ENCODE measurements around the gene NTSR1.

Gene NTSR1

DNA sequence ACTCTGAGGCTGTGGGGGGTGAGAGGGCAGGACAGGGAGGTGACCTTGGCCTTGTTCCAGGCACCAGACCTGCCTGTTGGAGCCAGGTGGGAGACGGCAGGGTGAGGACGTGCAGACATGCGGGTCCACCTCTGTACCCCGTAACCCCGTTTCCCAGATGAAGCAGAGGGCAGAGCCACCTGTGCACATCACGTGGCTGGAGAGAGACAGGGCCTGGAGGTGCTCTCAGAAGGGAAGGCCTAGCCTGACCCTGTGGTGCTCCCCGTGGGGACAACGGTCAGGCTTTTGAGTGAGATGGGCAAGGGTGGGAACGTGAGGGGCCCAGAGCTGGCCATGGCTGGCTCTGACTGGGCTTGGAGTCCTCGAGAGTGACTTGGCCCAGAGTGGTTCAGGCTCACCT lies 6.6 kb downstream of the NTSR1 start:
- Histone ChIP-seq H4K20me1 (ENCODE audit: insufficient read depth) (no peaks in the 10 kb centered on the region), H3K27me3 (ENCODE audit: insufficient read depth, low read depth) (peaks cover 99% of the 10 kb centered on the region), H3K4me3 (IDR thresholded peaks at IDR 0.05; ENCODE audit: insufficient read depth, low read depth, low read length) (no peak overlapping the region), H3K36me3 (ENCODE audit: insufficient read depth) (no peaks in the 10 kb centered on the region), H3K79me2 (ENCODE audit: insufficient read depth, low read depth) (no peaks in the 10 kb centered on the region), H3K4me2 (no peak overlapping the region), H3K27ac (no peak overlapping the region), H3K9ac (no peak overlapping the region), H3K4me1 (ENCODE audit: low read depth, poor library complexity, severe bottlenecking) (no peaks in the 10 kb centered on the region), H2AFZ (ENCODE audit: low read depth) (no peak overlapping the region)
- TF ChIP-seq CTCF (conservative IDR thresholded peaks at IDR 0.05; ENCODE audit: low read depth, low read length): no peak

DNA sequence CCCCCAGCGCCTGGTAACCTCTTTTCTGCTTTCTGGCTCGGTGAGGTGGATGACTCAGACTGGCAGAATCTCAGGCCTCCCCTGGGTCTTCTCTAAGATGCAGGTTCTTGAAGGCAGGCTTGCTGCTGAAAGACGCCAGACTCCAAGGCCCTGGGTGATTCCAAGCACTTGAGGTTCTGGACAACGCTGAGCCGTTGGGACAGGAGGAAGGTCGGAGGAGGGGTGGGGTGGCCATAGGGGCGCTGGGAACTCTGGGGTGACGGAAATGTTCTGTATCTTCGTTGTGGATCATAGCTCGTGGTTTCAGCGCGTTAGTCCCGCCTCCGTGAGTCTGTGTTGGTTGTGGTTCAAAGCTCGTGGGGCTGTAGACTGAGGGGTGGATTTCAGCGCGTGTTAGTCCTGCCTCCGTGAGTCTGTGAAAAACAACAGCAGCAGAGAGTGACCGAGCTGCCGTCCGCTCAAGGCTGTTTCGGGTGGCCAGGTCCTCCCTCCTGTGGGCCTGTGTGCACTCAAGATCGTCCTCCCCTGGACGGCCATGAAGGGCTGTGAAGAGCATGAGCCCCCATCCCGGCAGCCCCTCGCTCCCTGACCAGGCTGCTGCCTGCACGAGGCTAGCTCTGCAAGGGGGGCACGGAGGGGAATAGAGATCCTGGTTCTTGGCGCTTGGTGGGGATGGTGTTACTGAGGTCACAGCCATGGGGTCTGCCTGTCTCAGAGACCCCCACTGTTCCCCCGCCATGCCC lies 7.7 kb downstream of the NTSR1 start:
- H3K27ac ChIP-seq: no peak overlapping the region
- H3K36me3 ChIP-seq (ENCODE audit: insufficient read depth): no peaks in the 10 kb centered on the region
- H4K20me1 ChIP-seq (ENCODE audit: insufficient read depth): no peaks in the 10 kb centered on the region
- H3K27me3 ChIP-seq (ENCODE audit: insufficient read depth, low read depth): peaks cover 99% of the 10 kb centered on the region
- H2AFZ ChIP-seq (ENCODE audit: low read depth): no peak overlapping the region
- no peaks in the 10 kb centered on the region for H3K4me1 ChIP-seq (ENCODE audit: low read depth, poor library complexity, severe bottlenecking)
- no peaks in the 10 kb centered on the region for H3K79me2 ChIP-seq (ENCODE audit: insufficient read depth, low read depth)
- no peak for TF ChIP-seq CTCF (conservative IDR thresholded peaks at IDR 0.05; ENCODE audit: low read depth, low read length)
- H3K9ac ChIP-seq: no peak overlapping the region
- no peak overlapping the region for H3K4me3 ChIP-seq (IDR thresholded peaks at IDR 0.05; ENCODE audit: insufficient read depth, low read depth, low read length)
- H3K4me2 ChIP-seq: no peak overlapping the region

DNA sequence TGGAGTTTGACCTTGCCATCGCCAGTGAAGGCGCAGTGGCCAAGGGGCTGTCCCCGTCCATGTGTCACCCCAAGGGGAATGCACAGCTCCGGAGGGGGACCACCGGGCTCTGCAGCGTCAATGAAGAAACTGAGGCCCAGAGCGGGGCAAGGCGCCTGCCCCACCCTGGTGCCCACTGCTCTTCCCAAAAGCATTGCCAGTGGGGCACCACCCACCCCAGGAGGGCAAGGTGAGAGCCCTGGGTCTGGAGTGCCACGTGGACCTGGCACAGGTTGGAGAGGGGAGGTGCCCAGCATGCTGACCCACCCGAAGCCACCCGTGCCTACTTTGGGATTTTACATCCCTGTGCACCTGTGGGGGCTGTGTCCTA lies 8.3 kb downstream of the NTSR1 start:
- no peaks in the 10 kb centered on the region for H4K20me1 ChIP-seq (ENCODE audit: insufficient read depth)
- no peaks in the 10 kb centered on the region for H3K36me3 ChIP-seq (ENCODE audit: insufficient read depth)
- no peak overlapping the region for H3K4me2 ChIP-seq
- H3K4me3 ChIP-seq (IDR thresholded peaks at IDR 0.05; ENCODE audit: insufficient read depth, low read depth, low read length): no peak overlapping the region
- no peak overlapping the region for H3K9ac ChIP-seq
- no peak for TF ChIP-seq CTCF (conservative IDR thresholded peaks at IDR 0.05; ENCODE audit: low read depth, low read length)
- H3K27ac ChIP-seq: no peak overlapping the region
- peaks cover 99% of the 10 kb centered on the region for H3K27me3 ChIP-seq (ENCODE audit: insufficient read depth, low read depth)
- H3K4me1 ChIP-seq (ENCODE audit: low read depth, poor library complexity, severe bottlenecking): no peaks in the 10 kb centered on the region
- no peaks in the 10 kb centered on the region for H3K79me2 ChIP-seq (ENCODE audit: insufficient read depth, low read depth)
- H2AFZ ChIP-seq (ENCODE audit: low read depth): no peak overlapping the region

GRCh38 chr20:62717933-62718332 lies 9.3 kb downstream of the NTSR1 start:
- H3K79me2 ChIP-seq (ENCODE audit: insufficient read depth, low read depth): no peaks in the 10 kb centered on the region
- no peaks in the 10 kb centered on the region for H3K4me1 ChIP-seq (ENCODE audit: low read depth, poor library complexity, severe bottlenecking)
- H3K27me3 ChIP-seq (ENCODE audit: insufficient read depth, low read depth): peaks cover 99% of the 10 kb centered on the region
- no peak for TF ChIP-seq CTCF (conservative IDR thresholded peaks at IDR 0.05; ENCODE audit: low read depth, low read length)
- H4K20me1 ChIP-seq (ENCODE audit: insufficient read depth): no peaks in the 10 kb centered on the region
- no peak overlapping the region for H3K27ac ChIP-seq
- no peak overlapping the region for H2AFZ ChIP-seq (ENCODE audit: low read depth)
- no peak overlapping the region for H3K4me3 ChIP-seq (IDR thresholded peaks at IDR 0.05; ENCODE audit: insufficient read depth, low read depth, low read length)
- H3K9ac ChIP-seq: no peak overlapping the region
- H3K36me3 ChIP-seq (ENCODE audit: insufficient read depth): no peaks in the 10 kb centered on the region
- H3K4me2 ChIP-seq: no peak overlapping the region
